ENCODE results near the gene OSBP2.

The OSBP2 gene

DNA sequence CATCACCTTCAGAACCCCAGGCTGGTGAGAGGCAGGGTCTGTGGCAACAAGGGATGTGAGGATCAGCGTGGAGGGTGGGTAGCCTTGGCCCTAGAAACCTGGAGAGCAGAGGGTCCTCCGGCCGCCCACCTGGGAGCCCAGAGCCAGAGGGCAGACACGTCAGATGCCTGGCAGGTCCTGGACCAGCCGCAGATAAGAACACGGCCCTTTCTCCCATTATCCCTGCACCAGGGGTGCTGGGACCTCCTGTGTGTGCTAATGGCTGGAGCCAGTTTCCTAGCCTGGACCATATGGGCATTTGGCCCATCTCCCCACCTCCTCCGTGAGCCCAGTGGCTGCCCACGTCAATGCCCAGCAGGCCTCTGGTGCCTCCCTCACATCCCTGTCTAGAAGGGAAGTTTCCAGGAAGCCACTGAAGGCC, 185.5 kb downstream of the OSBP2 start:
- DNase-seq (ENCODE audit: low read depth, low spot score), result no peak

DNA sequence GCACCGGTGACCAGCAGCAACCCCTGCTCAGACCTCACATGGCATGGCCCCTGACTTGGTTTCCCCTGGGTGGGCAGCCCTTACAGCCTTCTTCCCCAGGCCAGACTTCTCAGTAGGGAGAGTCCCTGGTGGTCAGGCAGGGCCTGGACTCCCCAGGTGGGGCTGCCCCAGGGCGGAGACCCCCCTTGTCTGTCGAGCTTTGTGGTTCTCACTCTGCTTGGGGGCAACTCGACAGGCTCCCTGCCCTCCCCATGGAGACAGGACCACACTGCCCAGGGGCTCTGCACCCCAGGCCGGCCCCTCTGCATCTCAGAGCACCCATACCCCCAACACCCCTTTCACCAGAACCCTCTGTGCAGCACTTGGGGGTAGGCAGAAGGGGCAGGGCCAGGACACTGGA, 186.2 kb downstream of the OSBP2 start:
- DNase-seq (ENCODE audit: low read depth, low spot score), result no peak

DNA sequence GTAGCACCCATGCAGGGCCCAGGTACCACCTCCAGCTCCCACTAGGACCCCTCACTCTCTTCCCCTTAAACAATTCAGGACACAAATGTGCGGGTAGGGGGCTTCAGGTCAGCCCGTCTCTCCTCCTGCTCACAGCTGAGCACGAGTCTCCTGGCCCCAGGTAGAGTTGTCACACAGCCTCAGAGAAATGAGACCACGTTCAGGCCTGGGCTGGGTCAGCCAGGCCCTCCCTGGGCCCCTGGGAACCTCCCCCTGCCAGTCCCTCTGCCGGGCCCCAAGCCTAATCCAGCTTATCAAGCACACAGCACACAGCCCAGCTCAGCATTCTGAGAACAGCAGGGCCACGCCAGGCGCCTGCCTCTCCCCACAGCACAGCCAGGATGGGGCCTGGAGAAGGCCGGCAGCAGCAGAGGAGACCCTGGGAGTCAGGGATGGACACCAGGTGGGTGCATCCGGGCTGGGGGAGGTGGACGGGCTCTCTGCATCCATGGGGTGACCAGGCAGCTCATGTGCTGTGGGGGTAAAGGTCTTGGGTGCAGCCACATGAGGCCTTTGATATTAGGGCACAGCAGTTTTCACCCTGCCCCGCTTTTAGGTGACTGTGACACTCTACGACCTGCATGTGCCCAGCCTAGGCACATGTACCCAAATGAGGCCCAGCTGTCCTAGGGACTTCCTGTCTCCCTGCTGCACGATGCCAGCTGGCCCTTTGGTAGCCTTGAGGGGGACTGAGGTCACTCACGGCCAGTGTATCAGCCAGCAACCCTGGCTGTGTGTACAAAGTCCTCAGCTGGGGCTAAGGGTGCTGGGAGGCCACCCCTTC, 186.9 kb downstream of the OSBP2 start:
- DNase-seq (ENCODE audit: low read depth, low spot score), result no peak

- DNase-seq (ENCODE audit: low read depth, low spot score), result no peak
These were observed 187.6 kb downstream of the OSBP2 start for GRCh38 chr22:30882184-30882717.

- no peak for DNase-seq (ENCODE audit: low read depth, low spot score)
These were observed 188.4 kb downstream of the OSBP2 start for GRCh38 chr22:30882974-30883533.

DNA sequence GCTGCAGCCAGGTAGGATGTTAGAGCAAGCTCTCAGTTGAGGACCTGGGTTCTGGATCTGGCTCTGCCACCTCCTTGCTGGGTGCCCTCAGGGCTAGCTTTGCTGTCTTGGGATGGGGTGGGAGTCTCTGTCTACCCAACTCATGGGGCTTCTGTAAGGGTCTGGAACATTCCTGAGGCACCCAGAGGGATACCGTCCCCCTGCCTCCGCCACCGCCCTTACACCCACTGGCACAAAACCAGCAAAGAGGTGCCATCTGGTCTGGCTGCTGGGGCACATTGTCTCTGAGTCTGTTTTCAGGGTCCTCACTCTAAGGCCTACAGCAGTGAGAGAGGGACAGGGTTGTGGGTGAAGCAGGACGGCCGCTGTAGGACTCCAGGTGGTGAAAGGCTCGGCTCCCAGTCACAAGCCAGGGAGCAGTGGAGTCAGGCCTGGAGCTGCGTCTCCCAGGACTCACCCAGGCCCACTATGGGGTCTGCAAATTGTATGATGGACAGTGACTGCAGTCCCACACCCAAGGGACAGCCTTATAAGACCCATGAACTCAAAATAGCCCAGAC, 189.0 kb downstream of the OSBP2 start:
- no peak for DNase-seq (ENCODE audit: low read depth, low spot score)

GRCh38 chr22:30884211-30885000, 189.7 kb downstream of the OSBP2 start:
- DNase-seq (ENCODE audit: low read depth, low spot score), result no peak

DNA sequence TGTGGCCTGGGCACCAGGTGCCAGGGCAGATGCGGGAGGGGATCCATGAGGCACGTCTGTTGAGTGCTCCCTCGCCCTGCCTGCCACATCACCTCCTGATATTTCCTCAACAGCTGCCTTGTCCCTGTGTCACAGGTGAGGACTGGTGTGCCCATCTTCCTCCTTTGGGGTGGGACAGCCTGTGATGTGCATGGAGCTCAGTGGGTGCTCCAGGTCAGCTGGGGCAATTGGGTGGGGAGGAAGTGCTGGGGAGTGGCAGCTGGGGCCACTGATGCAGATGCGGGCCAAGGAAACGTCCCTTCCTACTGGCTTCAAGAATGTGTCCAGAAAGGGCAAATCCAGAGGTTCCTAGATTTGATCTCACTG, 190.3 kb downstream of the OSBP2 start:
- no peak for DNase-seq (ENCODE audit: low read depth, low spot score)

- DNase-seq (ENCODE audit: low read depth, low spot score), result no peak
These were observed 190.9 kb downstream of the OSBP2 start for GRCh38 chr22:30885591-30885990.

DNA sequence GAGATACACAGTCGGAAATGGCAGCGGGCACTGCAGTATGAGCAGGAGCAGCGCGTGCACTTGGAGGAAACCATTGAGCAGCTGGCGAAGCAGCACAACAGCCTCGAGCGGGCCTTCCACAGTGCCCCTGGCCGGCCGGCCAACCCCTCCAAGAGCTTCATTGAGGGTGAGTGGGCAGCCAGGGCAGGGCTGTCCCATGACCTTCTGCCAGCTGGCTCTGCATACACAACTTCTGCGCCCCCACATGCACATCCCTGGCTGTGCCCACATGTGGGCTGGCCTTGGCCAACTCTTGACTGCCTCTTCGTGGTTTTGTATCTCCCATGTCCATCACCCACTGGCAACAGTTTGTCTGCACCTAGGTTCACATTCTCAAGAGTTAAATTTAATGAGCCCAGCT, 192.8 kb downstream of the OSBP2 start:
- DNase-seq (ENCODE audit: low read depth, low spot score), result no peak

GRCh38 chr22:30887861-30888260, 193.2 kb downstream of the OSBP2 start:
- no peak for DNase-seq (ENCODE audit: low read depth, low spot score)

GRCh38 chr22:30889268-30889995, 194.8 kb downstream of the OSBP2 start:
- DNase-seq (ENCODE audit: low read depth, low spot score), result no peak

- no peak for DNase-seq (ENCODE audit: low read depth, low spot score)
These were observed 195.4 kb downstream of the OSBP2 start for GRCh38 chr22:30889996-30890480.

DNA sequence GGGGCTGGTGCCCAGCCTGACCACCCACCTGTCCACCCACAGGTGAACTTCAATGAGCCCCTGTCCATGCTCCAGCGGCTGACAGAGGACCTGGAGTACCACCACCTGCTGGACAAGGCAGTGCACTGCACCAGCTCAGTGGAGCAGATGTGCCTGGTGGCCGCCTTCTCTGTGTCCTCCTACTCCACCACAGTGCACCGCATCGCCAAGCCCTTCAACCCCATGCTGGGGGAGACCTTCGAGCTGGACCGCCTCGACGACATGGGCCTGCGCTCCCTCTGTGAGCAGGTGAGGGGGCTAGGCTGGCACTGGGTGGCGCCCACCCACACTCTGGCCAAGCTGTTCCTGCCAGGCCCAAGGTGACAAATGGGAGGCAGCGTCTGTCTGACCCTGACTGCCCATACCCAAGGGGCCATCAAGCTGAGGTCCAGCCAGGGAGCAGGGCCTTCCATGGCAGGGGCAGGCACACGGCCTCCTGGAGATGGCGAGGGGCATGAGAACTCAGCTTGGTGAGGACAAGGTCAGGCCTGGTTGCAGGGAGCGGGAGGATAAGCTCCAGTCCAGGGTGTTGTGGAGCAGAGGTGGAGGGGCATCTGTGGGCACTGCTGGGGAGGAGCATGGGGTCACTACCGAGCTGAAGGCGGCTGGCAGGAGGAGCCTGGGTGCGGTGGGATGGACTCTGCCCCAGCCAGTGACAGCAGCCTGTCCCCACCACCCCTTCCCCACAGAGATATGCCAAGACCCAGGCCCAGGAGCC, 196.2 kb downstream of the OSBP2 start:
- no peak for DNase-seq (ENCODE audit: low read depth, low spot score)

GRCh38 chr22:30891443-30891755, 196.7 kb downstream of the OSBP2 start:
- DNase-seq (ENCODE audit: low read depth, low spot score), result no peak

DNA sequence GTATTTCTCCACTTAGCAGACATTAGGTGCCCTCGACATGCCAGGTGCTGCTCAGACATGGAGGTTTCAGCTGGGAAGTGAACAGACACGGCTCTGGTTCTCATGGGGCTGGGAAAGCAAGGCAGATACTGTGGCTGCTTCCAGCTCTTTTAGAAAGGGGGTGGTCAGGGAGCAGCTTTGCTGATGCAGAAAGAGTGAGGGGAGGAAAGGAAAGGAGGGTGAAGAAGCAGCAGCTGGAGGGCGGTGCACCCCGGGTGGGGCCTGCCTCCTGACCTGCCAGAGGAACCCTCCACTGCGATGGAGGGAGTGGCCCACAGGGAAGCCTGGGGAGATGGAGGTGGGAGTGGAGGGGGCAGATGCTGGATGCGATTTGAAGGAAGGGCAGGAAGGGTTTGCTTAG, 197.1 kb downstream of the OSBP2 start:
- DNase-seq (ENCODE audit: low read depth, low spot score), result no peak

DNA sequence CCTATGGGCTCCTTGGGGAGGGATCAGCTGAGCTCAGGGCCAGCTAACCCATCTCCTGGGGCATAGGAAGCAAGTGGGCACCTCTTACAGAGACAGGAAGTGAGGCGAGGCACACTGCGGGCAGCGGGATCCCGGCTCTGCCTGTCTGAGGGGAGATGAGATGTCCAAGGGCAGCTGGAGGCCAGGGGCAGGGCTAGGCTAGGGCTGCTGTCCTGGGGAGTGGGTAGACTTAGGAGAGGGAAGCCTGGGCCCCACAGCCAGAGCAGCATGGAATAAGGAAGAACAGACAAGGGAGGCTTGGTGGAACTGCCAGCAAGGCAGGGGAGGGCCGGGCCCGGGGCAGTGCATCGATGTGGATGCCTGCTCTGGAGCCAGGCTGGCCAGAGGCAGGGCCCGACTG, 197.6 kb downstream of the OSBP2 start:
- DNase-seq (ENCODE audit: low read depth, low spot score), result no peak

- DNase-seq (ENCODE audit: low read depth, low spot score), result no peak
These were observed 198.1 kb downstream of the OSBP2 start for GRCh38 chr22:30892731-30893221.

DNA sequence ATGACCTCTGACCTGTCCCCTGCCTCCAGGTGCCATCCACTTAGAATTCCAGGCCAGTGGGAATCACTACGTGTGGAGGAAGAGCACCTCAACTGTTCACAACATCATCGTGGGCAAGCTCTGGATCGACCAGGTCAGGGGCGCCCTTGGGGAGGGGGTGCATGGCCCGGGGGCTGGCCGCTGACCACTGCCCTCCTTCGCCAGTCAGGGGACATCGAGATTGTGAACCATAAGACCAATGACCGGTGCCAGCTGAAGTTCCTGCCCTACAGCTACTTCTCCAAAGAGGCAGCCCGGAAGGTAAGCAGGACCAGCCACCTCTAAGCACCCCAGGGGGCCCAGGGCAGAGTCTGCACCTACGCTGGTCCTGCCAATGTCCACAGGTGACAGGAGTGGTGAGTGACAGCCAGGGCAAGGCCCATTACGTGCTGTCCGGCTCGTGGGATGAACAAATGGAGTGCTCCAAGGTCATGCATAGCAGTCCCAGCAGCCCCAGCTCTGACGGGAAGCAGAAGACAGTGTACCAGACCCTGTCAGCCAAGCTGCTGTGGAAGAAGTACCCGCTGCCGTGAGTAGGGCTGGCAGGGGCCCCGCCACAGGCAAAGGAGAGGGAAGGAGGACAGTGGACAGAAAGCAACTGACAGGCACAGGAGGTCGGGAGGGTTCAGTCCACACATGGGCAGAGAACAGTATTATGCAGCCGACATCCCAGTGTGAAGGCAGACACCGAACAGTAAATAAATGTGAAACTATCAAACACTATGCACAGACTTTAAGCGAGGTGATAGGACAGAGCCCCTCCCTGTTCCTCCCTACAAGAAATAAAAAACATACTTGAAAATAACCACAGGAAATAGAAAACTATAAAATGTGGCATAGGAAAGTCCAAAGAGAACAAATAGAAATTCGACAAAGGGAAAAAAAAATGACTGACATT, 199.0 kb downstream of the OSBP2 start:
- no peak for DNase-seq (ENCODE audit: low read depth, low spot score)
